ENCODE measurements around the gene THEMIS.

DNA sequence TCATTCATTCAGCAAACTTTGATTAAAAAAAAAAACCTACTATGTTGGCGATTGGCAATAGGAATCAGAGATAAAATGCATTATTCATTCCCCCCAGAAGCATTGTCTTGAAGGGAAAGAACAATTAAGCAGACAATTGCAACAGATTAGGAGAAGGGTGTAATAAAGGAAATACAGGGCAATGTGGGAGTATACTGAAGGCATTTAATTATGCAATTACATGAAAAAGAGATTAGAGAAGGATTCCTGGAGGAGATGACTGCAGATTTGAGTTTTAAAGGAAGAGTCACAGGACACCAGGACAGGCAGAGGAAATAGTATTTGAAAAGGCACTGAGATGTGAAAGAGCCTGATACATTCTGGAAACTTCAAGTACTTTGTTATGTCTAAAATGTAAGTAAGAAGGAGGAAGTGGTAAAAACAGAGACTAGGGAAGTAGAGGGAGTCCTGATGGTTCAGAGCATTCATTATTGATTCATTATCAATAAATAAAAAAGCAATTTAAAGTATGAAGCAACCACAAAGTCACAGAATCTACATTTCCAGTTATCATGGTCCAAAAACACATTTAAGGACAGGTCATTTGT is 43.7 kb downstream of the THEMIS start:
- TF ChIP-seq POLR2AphosphoS5 (IDR thresholded peaks at IDR 0.05), result no peak
- TF ChIP-seq, protein P1, sequence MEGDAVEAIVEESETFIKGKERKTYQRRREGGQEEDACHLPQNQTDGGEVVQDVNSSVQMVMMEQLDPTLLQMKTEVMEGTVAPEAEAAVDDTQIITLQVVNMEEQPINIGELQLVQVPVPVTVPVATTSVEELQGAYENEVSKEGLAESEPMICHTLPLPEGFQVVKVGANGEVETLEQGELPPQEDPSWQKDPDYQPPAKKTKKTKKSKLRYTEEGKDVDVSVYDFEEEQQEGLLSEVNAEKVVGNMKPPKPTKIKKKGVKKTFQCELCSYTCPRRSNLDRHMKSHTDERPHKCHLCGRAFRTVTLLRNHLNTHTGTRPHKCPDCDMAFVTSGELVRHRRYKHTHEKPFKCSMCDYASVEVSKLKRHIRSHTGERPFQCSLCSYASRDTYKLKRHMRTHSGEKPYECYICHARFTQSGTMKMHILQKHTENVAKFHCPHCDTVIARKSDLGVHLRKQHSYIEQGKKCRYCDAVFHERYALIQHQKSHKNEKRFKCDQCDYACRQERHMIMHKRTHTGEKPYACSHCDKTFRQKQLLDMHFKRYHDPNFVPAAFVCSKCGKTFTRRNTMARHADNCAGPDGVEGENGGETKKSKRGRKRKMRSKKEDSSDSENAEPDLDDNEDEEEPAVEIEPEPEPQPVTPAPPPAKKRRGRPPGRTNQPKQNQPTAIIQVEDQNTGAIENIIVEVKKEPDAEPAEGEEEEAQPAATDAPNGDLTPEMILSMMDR (IDR thresholded peaks at IDR 0.05), result no peak
